Natural killer cell (primary cell): Measurements from ENCODE around the gene NKD1. TPM values are rescaled to one million over a fixed set of nuclear protein-coding genes. Genes with fewer than 3 reads are reported as not detected.

Experiments
- ATAC-seq, 3 donors: fragments of 150-1000 bp in 2 of 3; fragments of 200-7000 bp in 1 of 3; cut with Tn5 transposase; 1 replicate in 1 of 3; 2 replicates in 2 of 3; pipeline ENCODE4 v1.10.0; 2021; ENCODE audit warnings: mild to moderate bottlenecking in 2 of 3, moderate library complexity in 2 of 3
- DNase-seq, 2 donors: peaks; one replicate each; pipeline versions ENCODE4 v3.0.0 to v3.0.0-alpha.2; 2013 to 2021; ENCODE audit warnings: mixed read lengths in 1 of 2
- H3K27ac ChIP-seq: one replicate; pipeline ENCODE4 v1.5.1; 2013; ENCODE audit warnings: mild to moderate bottlenecking, low read length
- H3K27me3 ChIP-seq: one replicate; pipeline ENCODE4 v1.6.1; 2013; ENCODE audit warnings: low read length; ENCODE audit not compliant: control insufficient read depth, insufficient read depth
- H3K36me3 ChIP-seq: one replicate; pipeline ENCODE4 v1.6.1; 2013; ENCODE audit warnings: low read length; ENCODE audit not compliant: control insufficient read depth, insufficient read depth
- H3K4me1 ChIP-seq: one replicate; pipeline ENCODE4 v1.6.1; 2013; ENCODE audit warnings: low read length; ENCODE audit not compliant: control insufficient read depth, insufficient read depth
- H3K4me3 ChIP-seq: one replicate; pipeline ENCODE4 v1.5.1; 2013; ENCODE audit warnings: low read length
- H3K9me3 ChIP-seq: one replicate; pipeline ENCODE4 v1.6.1; 2013; ENCODE audit warnings: low read length; ENCODE audit not compliant: control insufficient read depth, insufficient read depth
- H3K27ac Mint-ChIP-seq, 2 donors: one replicate each; pipeline ENCODE4 v1.8.0; 2022; ENCODE audit warnings: mild to moderate bottlenecking in 2 of 2, mixed read lengths in 2 of 2, moderate library complexity in 1 of 2
- H3K27me3 Mint-ChIP-seq, 2 donors: one replicate each; pipeline ENCODE4 v1.8.0; 2022; ENCODE audit warnings: low read depth in 2 of 2, mixed read lengths in 2 of 2
- H3K36me3 Mint-ChIP-seq: one replicate; pipeline ENCODE4 v1.8.0; 2022; ENCODE audit warnings: mixed read lengths
- H3K4me1 Mint-ChIP-seq, 2 donors: one replicate each; pipeline ENCODE4 v1.8.0; 2022; ENCODE audit warnings: mixed read lengths in 2 of 2
- H3K4me3 Mint-ChIP-seq: one replicate; pipeline ENCODE4 v1.8.0; 2022; ENCODE audit warnings: mild to moderate bottlenecking, moderate library complexity, mixed read lengths
- H3K9me3 Mint-ChIP-seq, 2 donors: one replicate each; pipeline ENCODE4 v1.8.0; 2022; ENCODE audit warnings: mixed read lengths in 2 of 2
- WGBS: methylation state at CpG from one replicate; pipeline ENCODE4 v1.1.7; 2013; ENCODE audit warnings: missing lambda C conversion rate; ENCODE audit not compliant: insufficient coverage; 5-methylcytosine and 5-hydroxymethylcytosine counted together
- intact Hi-C: fragments of 100-400 bp; cut with micrococcal nuclease; formaldehyde crosslinking; loops from one replicate; pipeline ENCODE4 v1.14.2; 2022
- total RNA-seq, 4 donors: library from RNA; stranded (reverse); fragments of 120-200 nt in 1 of 4; gene quantifications; one replicate each; pipeline versions ENCODE4 v1.2.3 to v1.2.4, GENCODE V29; 2013 to 2022
- TF ChIP-seq, protein P1 (sequence below): fragments of 200-600 bp; IDR thresholded peaks from one replicate; pipeline ENCODE4 v1.8.0; 2022; ENCODE audit warnings: antibody characterized with exemption

NKD1 gene
- total RNA-seq, 3 donors from 2014 or later (not counting 1 experiment from before 2014, with no cell fraction given), result 0.75 to 1.5 (median 1.0) TPM

DNA sequence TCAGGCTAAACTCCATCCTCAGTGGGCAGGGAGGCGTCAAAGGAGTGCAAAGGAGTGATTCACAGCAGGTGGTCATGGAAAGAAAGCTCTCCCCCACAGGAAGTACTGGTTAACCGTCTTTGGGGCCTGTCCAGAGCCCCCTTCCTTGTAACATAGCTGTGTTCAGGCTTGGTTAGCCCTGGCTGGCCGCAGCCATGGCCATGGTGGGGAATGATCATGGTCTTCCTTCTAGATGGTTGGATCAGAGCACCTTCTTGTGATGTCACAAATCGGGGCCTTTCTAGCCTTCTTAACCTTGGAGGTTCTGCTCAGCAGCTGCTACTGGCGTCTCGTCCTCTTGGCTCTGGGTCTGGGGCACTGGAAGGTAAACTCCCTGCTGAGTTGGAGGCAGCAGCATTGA, 15.8 kb downstream of the NKD1 start:
- Histone ChIP-seq H3K27me3 (no peaks in the 10 kb centered on the region), H3K9me3 (peaks cover 4% of the 10 kb centered on the region), H3K36me3 (no peaks in the 10 kb centered on the region), H3K4me3 (no peak overlapping the region), H3K27ac (no peak overlapping the region), H3K4me1 (no peaks in the 10 kb centered on the region)
- H3K27me3 Mint-ChIP-seq, result no peaks in the 10 kb centered on the region
- TF ChIP-seq, protein P1, sequence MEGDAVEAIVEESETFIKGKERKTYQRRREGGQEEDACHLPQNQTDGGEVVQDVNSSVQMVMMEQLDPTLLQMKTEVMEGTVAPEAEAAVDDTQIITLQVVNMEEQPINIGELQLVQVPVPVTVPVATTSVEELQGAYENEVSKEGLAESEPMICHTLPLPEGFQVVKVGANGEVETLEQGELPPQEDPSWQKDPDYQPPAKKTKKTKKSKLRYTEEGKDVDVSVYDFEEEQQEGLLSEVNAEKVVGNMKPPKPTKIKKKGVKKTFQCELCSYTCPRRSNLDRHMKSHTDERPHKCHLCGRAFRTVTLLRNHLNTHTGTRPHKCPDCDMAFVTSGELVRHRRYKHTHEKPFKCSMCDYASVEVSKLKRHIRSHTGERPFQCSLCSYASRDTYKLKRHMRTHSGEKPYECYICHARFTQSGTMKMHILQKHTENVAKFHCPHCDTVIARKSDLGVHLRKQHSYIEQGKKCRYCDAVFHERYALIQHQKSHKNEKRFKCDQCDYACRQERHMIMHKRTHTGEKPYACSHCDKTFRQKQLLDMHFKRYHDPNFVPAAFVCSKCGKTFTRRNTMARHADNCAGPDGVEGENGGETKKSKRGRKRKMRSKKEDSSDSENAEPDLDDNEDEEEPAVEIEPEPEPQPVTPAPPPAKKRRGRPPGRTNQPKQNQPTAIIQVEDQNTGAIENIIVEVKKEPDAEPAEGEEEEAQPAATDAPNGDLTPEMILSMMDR, result no peak
- 78% methylated on average over 6 of the region's 6 CpGs for WGBS
- H3K36me3 Mint-ChIP-seq, result peaks cover 6% of the 10 kb centered on the region
- ATAC-seq (no peak), DNase-seq (no peak)
- H3K4me1 Mint-ChIP-seq, result no peaks in the 10 kb centered on the region
- no peak overlapping the region for H3K27ac Mint-ChIP-seq
- intact Hi-C loops, result no loop called here
- H3K9me3 Mint-ChIP-seq, result no peaks in the 10 kb centered on the region
- no peak overlapping the region for H3K4me3 Mint-ChIP-seq

DNA sequence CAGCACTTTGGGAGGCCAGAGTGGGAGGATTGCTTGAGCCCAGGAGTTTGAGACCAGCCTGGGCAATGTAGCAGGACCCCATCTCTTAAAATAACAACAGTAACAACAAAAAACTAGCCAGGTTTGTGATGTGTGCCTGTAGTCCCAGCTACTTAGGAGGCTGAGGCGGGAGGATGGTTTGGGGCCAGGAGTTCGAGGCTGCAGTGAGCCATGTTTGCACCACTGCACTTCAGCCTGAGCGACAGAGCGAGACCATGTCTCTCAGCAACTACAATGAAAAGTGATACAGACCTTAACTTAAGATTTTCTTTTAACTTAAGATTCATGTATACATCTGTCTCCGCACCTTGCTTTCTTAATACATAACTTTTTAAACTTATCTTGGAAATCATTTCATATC, 17.2 kb downstream of the NKD1 start:
- H3K4me1 Mint-ChIP-seq, result no peaks in the 10 kb centered on the region
- Histone ChIP-seq H3K4me1 (no peaks in the 10 kb centered on the region), H3K36me3 (no peaks in the 10 kb centered on the region), H3K27ac (no peak overlapping the region), H3K27me3 (no peaks in the 10 kb centered on the region), H3K4me3 (no peak overlapping the region), H3K9me3 (peaks cover 4% of the 10 kb centered on the region)
- ATAC-seq (no peak), DNase-seq (no peak)
- H3K9me3 Mint-ChIP-seq, result no peaks in the 10 kb centered on the region
- TF ChIP-seq, protein P1, result no peak
- peaks cover 6% of the 10 kb centered on the region for H3K36me3 Mint-ChIP-seq
- no peak overlapping the region for H3K27ac Mint-ChIP-seq
- peaks cover 0 to 3% of the 10 kb centered on the region in 2 donors for H3K27me3 Mint-ChIP-seq
- intact Hi-C loops, result no loop called here
- WGBS, result 96% methylated on average over 4 of the region's 5 CpGs
- no peak overlapping the region for H3K4me3 Mint-ChIP-seq

DNA sequence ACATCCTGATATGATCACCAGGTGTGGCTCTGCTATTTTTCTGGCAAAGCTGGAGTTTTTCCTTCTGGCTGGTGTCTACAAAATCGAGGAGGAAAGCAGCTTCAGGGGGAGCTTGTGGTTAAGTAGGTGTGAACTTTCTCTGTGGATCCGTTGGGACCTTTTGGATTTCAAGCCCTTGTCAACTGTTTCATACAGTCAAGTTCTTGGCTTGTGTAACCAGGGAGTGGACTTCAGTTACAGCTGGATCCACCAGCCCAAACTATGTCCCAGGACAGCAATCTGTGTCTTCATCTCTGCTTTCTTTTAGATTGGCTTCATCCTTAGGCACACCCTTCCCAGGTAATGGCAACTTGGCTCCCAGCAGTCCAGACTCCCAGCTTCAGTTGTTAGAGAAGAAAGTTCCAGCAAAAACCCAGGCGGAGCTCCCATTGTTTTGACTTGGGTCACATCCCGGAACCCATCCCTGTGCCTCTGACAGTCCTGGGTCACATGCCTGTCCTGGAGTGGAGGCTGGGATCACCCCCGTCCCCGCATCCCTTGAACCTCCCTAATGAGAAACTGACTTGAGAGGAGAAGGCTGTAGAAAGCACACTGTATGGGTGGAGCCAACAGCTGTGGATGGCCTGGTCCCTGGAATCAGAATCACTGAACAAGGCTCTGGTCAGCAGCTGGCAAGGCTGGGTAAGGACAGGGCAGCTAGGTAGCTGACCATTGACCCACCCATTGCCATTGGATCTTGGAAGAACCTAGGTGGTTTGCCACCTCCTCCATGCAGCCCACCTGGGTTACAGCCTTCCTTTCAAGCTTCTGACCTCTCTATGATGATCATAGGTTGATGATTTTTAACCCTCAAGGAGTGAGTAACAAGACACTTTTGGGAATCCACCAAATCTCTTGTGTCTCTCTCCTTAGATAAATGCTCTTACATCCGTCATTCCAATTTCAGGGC, 18.1 kb downstream of the NKD1 start:
- Mint-ChIP-seq H3K9me3 (no peaks in the 10 kb centered on the region), H3K27me3 (peaks cover 0 to 3% of the 10 kb centered on the region in 2 donors), H3K27ac (no peak overlapping the region), H3K4me3 (no peak overlapping the region), H3K4me1 (no peaks in the 10 kb centered on the region), H3K36me3 (peaks cover 5% of the 10 kb centered on the region)
- peaks cover 3% of the 10 kb centered on the region for H3K9me3 ChIP-seq
- DNase-seq (no peak), ATAC-seq (no peak)
- TF ChIP-seq, protein P1, result no peak
- no peaks in the 10 kb centered on the region for H3K27me3 ChIP-seq
- H3K4me1 ChIP-seq, result no peaks in the 10 kb centered on the region
- 85% methylated on average over 7 of the region's 7 CpGs for WGBS
- no peak overlapping the region for H3K27ac ChIP-seq
- no peaks in the 10 kb centered on the region for H3K36me3 ChIP-seq
- intact Hi-C loops, result no loop called here
- H3K4me3 ChIP-seq, result no peak overlapping the region
